SIG-M5 treated with dmso at 0.1 percent for 504 hours (cell line): ENCODE results near the gene CFAP77.

Experiments used
- DNase-seq: peaks from one replicate; lab custom pipeline; 2025; ENCODE audit not compliant: unreplicated experiment; lab: John Stamatoyannopoulos, UW

The CFAP77 gene

GRCh38 chr9:132407196-132407595 is 2.8 kb upstream of the CFAP77 start:
- no peak for DNase-seq

GRCh38 chr9:132408521-132408920 is 1.5 kb upstream of the CFAP77 start:
- DNase-seq, result no peak

GRCh38 chr9:132410642-132411041 is 631 bp downstream of the CFAP77 start:
- DNase-seq, result no peak

GRCh38 chr9:132411091-132411508 is 1.1 kb downstream of the CFAP77 start:
- no peak for DNase-seq

- DNase-seq, result no peak
Measured at GRCh38 chr9:132412089-132412488, 2.1 kb downstream of the CFAP77 start.

- no peak for DNase-seq
Measured at GRCh38 chr9:132413926-132414325, 3.9 kb downstream of the CFAP77 start.

GRCh38 chr9:132414731-132415130 is 4.7 kb downstream of the CFAP77 start:
- DNase-seq, result no peak

- no peak for DNase-seq
Measured at GRCh38 chr9:132415181-132415580, 5.2 kb downstream of the CFAP77 start.

- no peak for DNase-seq
Measured at GRCh38 chr9:132418726-132419363, 8.8 kb downstream of the CFAP77 start.

GRCh38 chr9:132422574-132422973 is 12.6 kb downstream of the CFAP77 start:
- DNase-seq, result no peak

- no peak for DNase-seq
Measured at GRCh38 chr9:132423503-132423902, 13.5 kb downstream of the CFAP77 start.

GRCh38 chr9:132424857-132425674 is 15.1 kb downstream of the CFAP77 start:
- no peak for DNase-seq

- DNase-seq, result no peak
Measured at GRCh38 chr9:132425675-132426062, 15.7 kb downstream of the CFAP77 start.

GRCh38 chr9:132426639-132427414 is 16.8 kb downstream of the CFAP77 start:
- DNase-seq, result no peak

GRCh38 chr9:132430998-132431397 is 21.0 kb downstream of the CFAP77 start:
- DNase-seq, result no peak

GRCh38 chr9:132434881-132435280 is 24.9 kb downstream of the CFAP77 start:
- no peak for DNase-seq

GRCh38 chr9:132439153-132439552 is 29.1 kb downstream of the CFAP77 start:
- no peak for DNase-seq

- DNase-seq, result no peak
Measured at GRCh38 chr9:132440735-132441134, 30.7 kb downstream of the CFAP77 start.

GRCh38 chr9:132441404-132441803 is 31.4 kb downstream of the CFAP77 start:
- no peak for DNase-seq

- no peak for DNase-seq
Measured at GRCh38 chr9:132443951-132444607, 34.1 kb downstream of the CFAP77 start.

- DNase-seq, result no peak
Measured at GRCh38 chr9:132446887-132447286, 36.9 kb downstream of the CFAP77 start.
